CD1c-positive myeloid dendritic cell (primary cell): Measurements from ENCODE around the gene MICOS13.
"Not testable (repeated sequence)": the region's sequence is repeated elsewhere in the genome, so short reads cannot be mapped to it uniquely, and the experiment has no call there.

Experiments
- DNase-seq: peaks from one replicate; pipeline ENCODE4 v3.0.0-alpha.2; 2016; ENCODE audit errors: extremely low spot score

The MICOS13 gene

GRCh38 chr19:5700455-5701092, 20.3 kb upstream of the MICOS13 start:
- DNase-seq = no peak

DNA sequence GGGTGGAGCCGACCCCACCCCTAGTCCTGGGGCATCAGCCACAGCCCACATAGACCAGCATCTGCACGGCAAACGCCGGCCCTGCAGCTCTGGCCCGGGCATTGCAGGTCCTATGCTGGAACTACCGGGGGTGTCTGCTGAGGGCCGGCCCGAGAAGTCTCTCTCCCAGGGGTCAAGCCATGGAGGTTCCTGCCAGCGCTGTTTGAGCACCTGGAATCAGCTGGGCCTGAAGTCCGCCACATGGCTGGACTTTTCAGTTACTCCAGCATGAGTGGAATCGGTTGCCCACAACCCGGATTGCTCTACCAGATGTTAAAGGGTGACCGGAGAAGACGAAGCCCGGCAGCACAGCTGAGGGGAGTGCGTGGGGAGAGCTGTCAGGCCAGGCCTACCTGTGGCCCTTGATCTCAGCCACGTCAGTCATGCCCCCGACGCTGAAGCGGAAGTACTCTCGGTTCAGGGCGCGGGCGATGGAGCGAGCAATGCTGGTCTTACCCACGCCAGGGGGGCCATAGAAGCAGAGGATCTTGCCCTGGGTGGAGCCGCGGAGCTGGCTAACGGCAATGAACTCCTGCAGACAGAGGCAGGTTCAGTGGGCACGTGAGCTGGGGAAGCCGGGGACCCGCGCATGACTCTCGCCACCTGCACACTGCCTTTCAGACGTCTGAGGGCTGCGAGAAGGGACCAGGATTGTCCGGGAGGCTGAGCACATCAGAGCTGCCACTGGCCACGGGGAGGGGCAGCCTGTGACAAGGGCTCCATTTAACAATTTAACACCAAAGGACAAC, 18.5 kb upstream of the MICOS13 start:
- no peak for DNase-seq

DNA sequence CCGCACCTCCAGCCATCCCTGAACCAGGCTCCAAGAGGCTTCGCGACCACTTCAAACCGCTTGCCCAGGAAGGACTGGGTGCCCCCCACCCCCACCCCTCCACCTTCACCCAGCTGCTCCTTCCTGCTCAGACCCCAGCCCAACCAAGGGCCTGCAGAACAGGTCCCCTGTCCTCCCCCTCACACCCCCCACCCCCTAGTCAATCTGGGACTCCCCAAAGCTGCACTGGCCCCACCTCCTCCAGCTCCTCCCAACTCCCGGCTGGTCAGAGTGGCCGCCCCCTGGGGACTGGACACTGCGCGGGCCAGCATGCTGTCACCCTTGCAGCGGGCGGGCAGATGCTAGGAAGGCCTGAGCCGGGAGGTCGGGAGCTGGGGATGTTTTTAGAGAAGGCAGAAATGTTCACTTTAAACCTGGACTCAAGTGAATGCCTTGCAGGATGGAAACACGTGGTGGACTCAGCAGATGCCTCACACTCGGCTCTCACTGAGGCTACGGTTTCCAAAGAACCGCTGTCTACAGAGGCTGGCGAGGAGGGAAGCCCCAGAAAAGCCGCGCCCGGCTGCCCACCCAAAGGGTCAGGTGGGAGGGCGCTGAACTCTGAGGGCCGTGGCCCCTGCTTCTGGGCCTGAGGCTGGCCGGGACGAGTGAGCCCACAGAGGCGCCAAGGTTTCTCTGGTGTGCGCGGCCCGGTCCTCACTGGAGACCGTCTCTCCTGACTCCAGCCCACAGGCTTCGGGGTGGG, 17.7 kb upstream of the MICOS13 start:
- DNase-seq = no peak

DNA sequence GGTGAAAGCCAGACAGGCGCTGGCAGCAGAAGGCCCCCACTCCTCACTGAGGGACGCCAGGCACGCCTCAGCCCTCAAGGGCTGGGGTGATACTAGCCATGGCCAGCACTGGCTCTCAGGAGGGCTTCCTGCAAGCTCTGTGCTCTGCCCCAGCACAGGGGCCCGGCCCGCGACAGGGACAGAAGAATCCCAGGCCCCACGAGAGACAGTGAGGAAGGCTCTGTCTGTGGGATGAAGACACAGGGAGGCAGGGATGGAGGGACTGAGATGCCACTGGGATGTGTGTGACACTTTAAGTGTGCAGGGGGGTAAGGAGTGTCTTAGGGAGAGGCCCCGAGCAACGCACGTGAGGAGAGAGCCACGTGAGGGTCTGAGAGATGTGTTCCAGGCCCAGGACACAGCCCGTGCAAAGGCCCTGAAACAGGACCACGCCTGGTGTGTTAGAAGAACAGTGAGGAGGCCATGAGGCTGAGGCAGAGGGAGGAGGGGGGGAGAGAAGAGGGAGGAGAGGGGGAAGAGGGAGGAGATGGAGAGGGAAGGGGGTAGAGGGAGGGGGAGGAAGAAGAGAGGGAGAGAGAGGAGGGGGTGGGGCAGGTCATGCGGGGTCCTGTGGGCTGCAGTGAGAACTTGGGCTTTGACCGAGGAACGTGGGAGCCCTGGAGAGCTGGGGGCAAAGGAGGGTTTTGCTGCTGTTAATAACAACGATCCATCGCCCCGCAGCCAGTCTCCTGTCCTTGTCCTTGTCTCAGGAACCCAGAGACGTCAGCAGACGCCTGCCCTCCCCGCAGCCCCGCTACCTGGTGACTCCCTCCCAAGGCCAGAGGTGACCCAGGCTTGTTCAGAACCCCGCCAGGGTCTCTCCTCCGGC, 16.9 kb upstream of the MICOS13 start:
- DNase-seq = no peak

GRCh38 chr19:5696196-5697021, 16.1 kb upstream of the MICOS13 start:
- no peak for DNase-seq

GRCh38 chr19:5695649-5696195, 15.4 kb upstream of the MICOS13 start:
- DNase-seq = no peak

GRCh38 chr19:5694956-5695648, 14.8 kb upstream of the MICOS13 start:
- DNase-seq = no peak

GRCh38 chr19:5694167-5694955, 14.0 kb upstream of the MICOS13 start:
- DNase-seq = no peak

- DNase-seq = no peak
Measured at GRCh38 chr19:5693195-5694166, 13.2 kb upstream of the MICOS13 start.

DNA sequence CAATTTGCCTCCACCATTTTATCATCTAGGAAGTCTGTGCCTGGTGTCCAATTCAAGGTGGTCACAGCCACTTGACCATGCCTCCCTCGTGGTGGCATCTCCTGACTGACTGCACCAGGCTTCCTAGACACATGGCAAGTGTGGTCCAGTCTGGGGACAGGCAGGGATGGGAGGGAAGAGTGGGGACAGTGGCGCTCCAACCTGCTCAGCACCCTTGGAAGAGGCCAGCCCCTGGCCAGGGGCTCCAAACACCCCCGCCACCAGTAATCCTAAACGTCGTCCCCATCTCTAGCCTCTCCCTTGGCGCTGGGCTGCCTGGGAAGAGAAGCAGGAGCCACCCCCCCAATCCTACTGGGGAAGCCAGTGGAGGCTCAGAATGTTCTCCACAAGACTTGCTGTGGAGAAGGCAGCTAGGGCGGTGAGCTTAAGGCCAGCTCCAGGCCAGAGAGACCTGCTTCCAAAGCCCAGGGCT, 12.4 kb upstream of the MICOS13 start:
- DNase-seq = no peak

DNA sequence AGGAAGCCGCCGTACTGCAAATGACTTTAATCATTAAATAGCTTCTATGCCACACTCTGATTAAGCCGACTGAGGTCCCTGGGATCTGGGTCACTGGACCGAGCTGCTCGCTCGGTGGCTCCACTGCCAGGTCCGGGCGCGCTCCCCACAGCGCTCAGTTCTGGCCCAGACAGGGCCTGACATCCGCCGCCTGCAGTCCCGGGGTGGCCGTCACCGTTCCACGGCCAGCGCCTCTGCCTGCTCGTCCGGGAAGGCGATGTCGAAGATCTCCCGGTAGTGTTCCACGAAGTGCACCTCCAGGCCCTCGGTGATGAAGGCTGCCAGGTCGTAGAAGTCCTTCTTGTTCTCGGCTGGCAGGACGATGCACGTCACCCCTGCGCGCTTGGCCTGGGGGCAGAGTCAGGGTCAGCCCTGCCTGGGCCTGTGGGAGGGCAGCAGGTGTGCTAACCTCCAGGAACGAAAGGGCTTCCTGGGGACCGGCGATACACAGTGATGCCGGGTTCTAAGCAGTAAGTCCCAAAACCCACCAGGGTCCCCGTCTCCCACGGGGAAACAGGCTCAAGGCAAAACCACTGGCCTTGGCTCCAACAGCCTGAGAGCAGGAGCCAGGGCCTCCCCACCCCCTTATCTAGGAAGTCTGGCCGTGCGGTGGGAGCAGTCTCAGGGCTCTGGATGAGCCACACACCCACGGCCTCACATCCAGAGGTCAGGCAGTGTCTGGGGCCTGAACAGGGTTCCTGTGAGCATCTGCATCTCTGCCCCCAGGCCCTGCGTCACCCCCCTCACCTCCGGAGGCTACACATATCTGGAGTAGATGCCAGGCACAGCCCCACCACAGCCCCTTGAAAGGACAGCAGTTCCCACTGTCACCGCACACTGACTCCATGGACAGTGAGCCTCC, 11.8 kb upstream of the MICOS13 start:
- DNase-seq = no peak

DNA sequence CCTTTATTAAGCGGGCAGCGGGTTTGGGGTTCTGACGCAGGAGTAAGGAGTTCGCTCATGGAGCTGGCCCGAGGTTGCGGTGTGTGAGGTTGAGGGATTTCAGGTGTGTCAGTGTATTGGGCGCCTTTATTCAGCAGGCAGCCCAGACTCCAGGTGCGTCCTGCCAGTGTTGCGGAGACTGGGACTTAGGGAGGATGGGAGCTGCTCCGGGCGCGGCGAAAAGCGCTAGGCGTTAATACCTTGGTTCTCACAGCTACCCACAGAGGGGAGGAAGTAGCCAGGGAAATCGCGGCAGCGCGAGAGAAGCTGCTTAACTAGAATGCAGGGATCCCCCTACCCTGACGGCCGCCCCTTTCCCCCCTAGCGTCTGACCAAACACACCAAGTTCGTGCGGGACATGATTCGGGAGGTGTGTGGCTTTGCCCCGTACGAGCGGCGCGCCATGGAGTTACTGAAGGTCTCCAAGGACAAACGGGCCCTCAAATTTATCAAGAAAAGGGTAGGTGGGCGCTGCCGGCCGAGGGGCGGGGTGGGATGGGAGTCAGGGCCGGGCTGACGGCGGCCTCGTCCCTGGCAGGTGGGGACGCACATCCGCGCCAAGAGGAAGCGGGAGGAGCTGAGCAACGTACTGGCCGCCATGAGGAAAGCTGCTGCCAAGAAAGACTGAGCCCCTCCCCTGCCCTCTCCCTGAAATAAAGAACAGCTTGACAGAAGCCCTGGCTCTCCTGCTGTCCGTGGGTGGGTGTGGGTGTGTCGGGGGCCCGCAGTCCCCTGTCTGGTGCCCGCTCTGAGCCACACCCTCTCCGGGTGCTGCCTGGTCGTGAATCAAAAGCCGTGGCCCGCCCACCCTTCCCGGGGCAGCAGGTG, 10.9 kb upstream of the MICOS13 start:
- DNase-seq = peak; percentile 33

DNA sequence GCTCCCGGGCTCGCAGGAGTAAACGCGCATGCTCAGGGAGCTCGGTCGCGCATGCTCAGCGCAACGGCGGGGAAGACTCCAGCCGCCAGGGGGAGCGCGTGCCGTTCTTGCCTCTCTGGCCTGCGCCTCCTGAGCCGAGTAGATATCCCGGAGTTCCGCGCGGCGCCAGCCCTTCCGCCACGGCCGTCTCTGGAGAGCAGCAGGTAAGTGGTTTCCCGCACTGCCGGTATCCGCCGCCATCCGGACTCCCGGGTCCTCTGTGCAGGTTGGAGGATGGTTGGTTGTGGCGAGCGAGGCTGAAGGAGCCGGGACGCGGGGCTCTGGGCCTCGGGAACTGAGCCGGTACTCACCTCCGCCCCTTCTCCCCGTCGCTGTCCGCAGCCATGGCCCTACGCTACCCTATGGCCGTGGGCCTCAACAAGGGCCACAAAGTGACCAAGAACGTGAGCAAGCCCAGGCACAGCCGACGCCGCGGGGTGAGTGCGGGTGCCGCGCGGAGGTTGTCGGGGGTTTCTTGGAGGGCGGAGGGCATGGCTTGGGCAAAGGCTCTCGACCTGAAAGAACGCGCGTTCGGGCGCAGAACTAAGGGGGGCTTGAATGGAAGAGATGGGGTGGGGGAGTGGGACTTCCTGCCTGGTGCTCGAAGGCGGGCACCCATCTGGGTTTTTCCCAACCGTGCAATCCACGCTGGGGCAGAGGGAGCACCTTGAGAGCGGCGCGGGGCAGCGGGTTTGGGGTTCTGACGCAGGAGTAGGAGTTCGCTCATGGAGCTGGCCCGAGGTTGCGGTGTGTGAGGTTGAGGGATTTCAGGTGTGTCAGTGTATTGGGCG, 10.0 kb upstream of the MICOS13 start, which contains the start of gene RPL36:
Gene RPL36 (plus strand): TSS at position 171 of the 830 bp plus-strand sequence. CDS start 213 bp downstream, at position 384.
- DNase-seq = peak; percentile 99

DNA sequence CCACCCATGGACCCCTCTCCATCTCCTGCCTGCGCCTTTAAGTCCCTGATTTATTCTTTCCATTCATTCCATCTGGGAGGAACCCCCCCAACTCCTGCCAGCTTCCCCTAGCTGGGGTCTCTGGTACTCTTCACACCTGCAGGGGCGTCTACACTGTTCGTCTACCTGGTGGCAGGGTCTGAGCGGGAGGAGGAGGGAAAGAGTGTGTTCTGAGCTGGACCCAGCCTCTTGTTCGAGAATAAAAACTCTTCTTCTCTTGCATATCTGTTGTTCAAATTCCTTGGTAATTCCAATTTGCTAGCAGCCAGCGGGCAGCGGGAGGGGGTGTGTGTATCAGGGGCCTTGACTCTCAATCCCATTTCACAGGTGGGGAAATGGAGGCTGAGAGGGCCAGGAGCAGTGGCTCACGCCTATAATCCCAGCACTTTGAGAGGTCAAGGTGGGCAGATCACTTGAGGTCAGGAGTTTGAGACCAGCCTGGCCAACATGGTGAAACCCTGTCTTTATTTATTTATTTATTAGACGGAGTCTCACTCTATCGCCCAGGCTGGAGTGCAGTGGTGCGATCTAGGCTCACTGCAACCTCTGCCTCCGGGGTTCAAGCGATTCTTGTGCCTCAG, 8.1 kb upstream of the MICOS13 start:
- not testable (repeated sequence) for DNase-seq
